BLaER1 (cell line): ENCODE measurements around the gene NPAS3.
A peak's percentile ranks its signal among the peaks of the same experiment; 100 is the strongest.

Source experiments
- H3K27ac ChIP-seq: shearing (Covaris generic); formaldehyde crosslinking; 2 replicates; pipeline ENCODE4 v1.8.1; 2022
- H3K27me3 ChIP-seq: shearing (Covaris generic); formaldehyde crosslinking; 2 replicates; pipeline ENCODE4 v1.8.1; 2022
- H3K36me3 ChIP-seq: shearing (Covaris generic); formaldehyde crosslinking; 2 replicates; pipeline ENCODE4 v1.8.1; 2022
- H3K4me1 ChIP-seq: shearing (Covaris generic); formaldehyde crosslinking; 2 replicates; pipeline ENCODE4 v1.8.1; 2022
- H3K4me2 ChIP-seq: shearing (Covaris generic); formaldehyde crosslinking; 2 replicates; pipeline ENCODE4 v1.8.1; 2022
- H3K4me3 ChIP-seq: shearing (Covaris generic); formaldehyde crosslinking; 2 replicates; pipeline ENCODE4 v1.8.1; 2022
- H3K9ac ChIP-seq: shearing (Covaris generic); formaldehyde crosslinking; 2 replicates; pipeline ENCODE4 v1.8.1; 2022
- H3K9me3 ChIP-seq: shearing (Covaris generic); formaldehyde crosslinking; 2 replicates; pipeline ENCODE4 v1.8.1; 2022
- H4K20me1 ChIP-seq: shearing (Covaris generic); formaldehyde crosslinking; 2 replicates; pipeline ENCODE4 v1.8.1; 2022
- Cebpa-rat ChIP-seq: shearing (Covaris generic); IDR thresholded peaks from 2 replicates; pipeline ENCODE4 v1.8.1; 2022

The NPAS3 gene

DNA sequence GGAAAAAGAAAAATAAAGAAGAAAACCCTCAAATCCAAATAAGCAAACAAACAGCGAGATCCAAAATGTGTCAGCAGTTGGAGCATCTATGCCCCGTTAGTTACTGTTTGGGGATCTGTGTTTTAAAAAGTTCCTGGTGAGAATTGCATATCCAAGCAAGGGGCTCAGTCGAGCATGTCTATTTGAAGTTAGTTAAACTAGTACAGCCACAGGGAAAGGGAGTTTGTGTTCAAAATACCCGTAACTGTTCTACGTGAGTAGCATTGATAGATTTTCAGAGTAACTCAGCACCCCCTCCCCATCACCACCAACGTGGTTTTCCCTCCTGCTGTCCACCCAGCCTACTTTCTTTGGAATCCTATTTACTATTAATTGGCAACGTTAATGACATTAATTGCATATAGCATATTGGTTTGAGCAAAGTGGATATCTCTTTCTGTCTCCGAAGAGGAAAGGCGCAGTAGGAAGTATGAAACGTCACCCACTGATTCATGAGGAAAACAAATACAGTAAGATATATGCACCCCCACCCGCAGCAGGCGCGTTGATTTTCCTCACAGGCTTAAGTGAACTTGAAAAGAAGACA is 1.5 kb downstream of the NPAS3 start:
- H3K9ac ChIP-seq = peak overlapping the region; percentile 77
- H3K36me3 ChIP-seq = no peaks in the 10 kb centered on the region
- no peak for TF ChIP-seq Cebpa-rat
- H3K4me1 ChIP-seq = peaks cover 5% of the 10 kb centered on the region; the same call in 1 of the 2 replicates
- H3K9me3 ChIP-seq = no peaks in the 10 kb centered on the region
- H3K4me3 ChIP-seq = peak overlapping the region; percentile 71
- peaks cover 42% of the 10 kb centered on the region for H4K20me1 ChIP-seq
- peaks cover 65% of the 10 kb centered on the region for H3K27me3 ChIP-seq
- H3K4me2 ChIP-seq = peak overlapping the region; percentile 77
- H3K27ac ChIP-seq = peak overlapping the region; percentile 76

- Histone ChIP-seq H3K36me3 (no peaks in the 10 kb centered on the region), H3K4me1 (peaks cover 5% of the 10 kb centered on the region; the same call in 1 of the 2 replicates), H3K27me3 (peaks cover 56% of the 10 kb centered on the region), H3K9me3 (no peaks in the 10 kb centered on the region), H4K20me1 (peaks cover 34% of the 10 kb centered on the region), H3K4me2 (peak overlapping the region; percentile 77), H3K4me3 (peak overlapping the region; percentile 71; the same call in 1 of the 2 replicates), H3K27ac (no peak overlapping the region), H3K9ac (no peak overlapping the region)
- TF ChIP-seq Cebpa-rat = no peak
Observed at GRCh38 chr14:32940711-32941667, 2.3 kb downstream of the NPAS3 start.

GRCh38 chr14:32941668-32942065 is 3.0 kb downstream of the NPAS3 start:
- TF ChIP-seq Cebpa-rat = no peak
- H3K4me2 ChIP-seq = no peak overlapping the region

DNA sequence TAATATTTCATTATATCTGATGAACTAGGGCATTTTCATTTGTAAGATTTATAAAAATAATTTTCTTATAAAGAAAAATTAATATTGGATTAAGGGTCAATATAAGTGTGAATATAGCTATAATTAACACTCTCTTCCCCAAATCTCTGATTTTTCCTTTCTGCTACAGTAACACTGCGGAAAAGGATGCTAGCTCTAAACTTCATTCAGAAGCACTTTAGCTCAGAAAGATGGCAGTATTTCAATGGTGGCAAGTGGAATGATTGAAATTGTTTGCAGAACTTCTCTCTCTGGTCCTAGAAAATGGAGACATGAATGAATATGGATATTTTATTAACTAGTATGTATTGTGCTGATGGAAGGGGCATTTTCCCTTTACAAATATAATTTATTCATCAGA is 8.4 kb downstream of the NPAS3 start:
- H3K27ac ChIP-seq = no peak overlapping the region
- no peaks in the 10 kb centered on the region for H3K4me1 ChIP-seq
- no peak for TF ChIP-seq Cebpa-rat
- no peaks in the 10 kb centered on the region for H3K27me3 ChIP-seq
- no peaks in the 10 kb centered on the region for H3K9me3 ChIP-seq
- H3K9ac ChIP-seq = no peak overlapping the region
- H3K36me3 ChIP-seq = no peaks in the 10 kb centered on the region
- no peaks in the 10 kb centered on the region for H4K20me1 ChIP-seq
- H3K4me3 ChIP-seq = no peak overlapping the region
- H3K4me2 ChIP-seq = no peak overlapping the region

More at GRCh38 chr14:32941668-32942065, 3.0 kb downstream of the NPAS3 start:
- Histone ChIP-seq H4K20me1 (peaks cover 27% of the 10 kb centered on the region), H3K27ac (no peak overlapping the region), H3K4me1 (peaks cover 5% of the 10 kb centered on the region; the same call in 1 of the 2 replicates), H3K4me3 (no peak overlapping the region), H3K27me3 (peaks cover 49% of the 10 kb centered on the region), H3K9me3 (no peaks in the 10 kb centered on the region), H3K9ac (no peak overlapping the region), H3K36me3 (no peaks in the 10 kb centered on the region)

DNA sequence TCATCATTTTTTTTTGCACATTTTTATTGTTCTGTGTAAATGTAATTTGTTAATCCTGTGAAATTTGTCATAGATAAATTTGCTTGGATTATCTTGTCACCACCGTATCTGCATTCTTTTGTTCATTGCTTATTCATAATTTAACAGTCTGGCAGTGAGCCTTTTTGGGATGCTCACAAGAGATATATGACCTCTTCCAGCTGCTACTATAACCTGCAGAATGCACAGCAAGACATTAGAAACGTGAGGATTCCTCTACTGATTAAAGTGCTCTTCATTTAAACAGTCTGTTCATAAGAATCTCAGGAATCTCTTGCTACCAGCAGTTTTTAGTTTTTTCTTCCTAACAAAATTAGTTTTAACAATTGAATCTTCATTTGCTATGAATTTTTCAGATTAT is 9.1 kb downstream of the NPAS3 start:
- no peaks in the 10 kb centered on the region for H3K4me1 ChIP-seq
- no peak for TF ChIP-seq Cebpa-rat
- H4K20me1 ChIP-seq = no peaks in the 10 kb centered on the region
- H3K36me3 ChIP-seq = no peaks in the 10 kb centered on the region
- no peaks in the 10 kb centered on the region for H3K9me3 ChIP-seq
- no peak overlapping the region for H3K9ac ChIP-seq
- H3K27me3 ChIP-seq = no peaks in the 10 kb centered on the region
- no peak overlapping the region for H3K4me2 ChIP-seq
- no peak overlapping the region for H3K4me3 ChIP-seq
- no peak overlapping the region for H3K27ac ChIP-seq

GRCh38 chr14:32950584-32950983 is 11.9 kb downstream of the NPAS3 start:
- Histone ChIP-seq H3K4me3 (no peak overlapping the region), H3K9me3 (no peaks in the 10 kb centered on the region), H3K27ac (no peak overlapping the region), H3K9ac (no peak overlapping the region), H3K4me2 (no peak overlapping the region), H3K36me3 (no peaks in the 10 kb centered on the region), H4K20me1 (no peaks in the 10 kb centered on the region), H3K4me1 (no peaks in the 10 kb centered on the region), H3K27me3 (no peaks in the 10 kb centered on the region)
- no peak for TF ChIP-seq Cebpa-rat

- Histone ChIP-seq H3K27ac (no peak overlapping the region), H3K4me2 (no peak overlapping the region), H3K27me3 (no peaks in the 10 kb centered on the region), H3K9me3 (no peaks in the 10 kb centered on the region), H4K20me1 (no peaks in the 10 kb centered on the region), H3K36me3 (no peaks in the 10 kb centered on the region), H3K9ac (no peak overlapping the region), H3K4me3 (no peak overlapping the region), H3K4me1 (no peaks in the 10 kb centered on the region)
- no peak for TF ChIP-seq Cebpa-rat
Observed at GRCh38 chr14:32967421-32967820, 28.7 kb downstream of the NPAS3 start.

DNA sequence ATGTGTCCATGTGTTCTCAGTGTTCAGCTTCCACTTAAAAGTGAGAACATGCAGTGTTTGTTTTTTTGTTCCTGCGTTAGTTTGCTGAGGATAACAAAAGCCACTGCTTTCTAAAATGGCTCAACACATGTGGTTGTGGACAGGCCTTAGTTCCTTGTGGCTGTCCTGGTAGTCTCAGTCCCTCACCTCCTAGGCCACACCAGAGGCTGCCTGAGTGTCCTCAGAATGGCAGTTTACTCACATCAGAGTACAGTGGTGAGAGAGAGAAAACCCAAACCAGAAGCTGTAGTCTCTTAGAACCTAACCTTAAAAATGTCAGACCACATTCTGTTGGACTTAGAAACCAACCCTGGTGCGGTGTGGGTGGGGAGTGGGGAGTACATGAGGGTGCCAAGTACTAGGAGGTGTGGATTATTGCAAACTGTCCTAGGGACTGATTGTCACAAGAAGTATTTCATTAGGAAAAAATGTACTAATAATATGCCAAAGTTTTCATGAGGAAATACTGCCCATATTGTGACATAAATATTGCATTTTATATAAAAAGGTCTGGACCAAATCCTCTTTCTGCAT is 30.4 kb downstream of the NPAS3 start:
- H3K4me1 ChIP-seq = no peaks in the 10 kb centered on the region
- H3K4me3 ChIP-seq = no peak overlapping the region
- H3K9me3 ChIP-seq = no peaks in the 10 kb centered on the region
- H3K4me2 ChIP-seq = no peak overlapping the region
- no peaks in the 10 kb centered on the region for H4K20me1 ChIP-seq
- H3K27me3 ChIP-seq = no peaks in the 10 kb centered on the region
- H3K27ac ChIP-seq = no peak overlapping the region
- no peak for TF ChIP-seq Cebpa-rat
- no peak overlapping the region for H3K9ac ChIP-seq
- no peaks in the 10 kb centered on the region for H3K36me3 ChIP-seq

GRCh38 chr14:32977913-32978312 is 39.2 kb downstream of the NPAS3 start:
- Histone ChIP-seq H3K4me2 (no peak overlapping the region), H4K20me1 (no peaks in the 10 kb centered on the region), H3K9me3 (no peaks in the 10 kb centered on the region), H3K9ac (no peak overlapping the region), H3K4me3 (no peak overlapping the region), H3K27me3 (no peaks in the 10 kb centered on the region), H3K36me3 (no peaks in the 10 kb centered on the region), H3K27ac (no peak overlapping the region), H3K4me1 (no peaks in the 10 kb centered on the region)
- TF ChIP-seq Cebpa-rat = no peak

- H4K20me1 ChIP-seq = no peaks in the 10 kb centered on the region
- H3K36me3 ChIP-seq = no peaks in the 10 kb centered on the region
- no peak overlapping the region for H3K4me3 ChIP-seq
- TF ChIP-seq Cebpa-rat = no peak
- H3K4me2 ChIP-seq = no peak overlapping the region
- H3K27ac ChIP-seq = no peak overlapping the region
- no peaks in the 10 kb centered on the region for H3K4me1 ChIP-seq
- no peaks in the 10 kb centered on the region for H3K27me3 ChIP-seq
- no peak overlapping the region for H3K9ac ChIP-seq
- no peaks in the 10 kb centered on the region for H3K9me3 ChIP-seq
Observed at GRCh38 chr14:32978691-32979255, 40.1 kb downstream of the NPAS3 start.
